ENCODE data around the gene SUN2.
"Not testable (repeated sequence)": the region's sequence is repeated elsewhere in the genome, so short reads cannot be mapped to it uniquely, and the experiment has no call there.

Gene SUN2

GRCh38 chr22:38755911-38756532, at the start of gene SUN2:
TSS of gene SUN2 (minus strand) at chr22:38755998. CDS start at chr22:38752628, 3,370 bp downstream.
- DNase-seq: peak; percentile 95

- not testable (repeated sequence) for DNase-seq
These were observed 49.3 kb upstream of the SUN2 start for GRCh38 chr22:38805041-38805593.

- no peak for DNase-seq
These were observed 46.9 kb upstream of the SUN2 start for GRCh38 chr22:38802671-38803121.

- no peak for DNase-seq
These were observed 43.6 kb upstream of the SUN2 start for GRCh38 chr22:38799265-38800002.

GRCh38 chr22:38798496-38798895, 42.7 kb upstream of the SUN2 start:
- no peak for DNase-seq

- DNase-seq: no peak
These were observed 40.6 kb upstream of the SUN2 start for GRCh38 chr22:38796262-38796957.

- no peak for DNase-seq
These were observed 39.8 kb upstream of the SUN2 start for GRCh38 chr22:38795569-38795968.

- peak; percentile 90 to 92 for DNase-seq
These were observed 38.1 kb upstream of the SUN2 start, which contains the start of gene DNAL4 for GRCh38 chr22:38793721-38794466. TSS of gene DNAL4 (minus strand) at chr22:38794143. CDS start at chr22:38782731, 11,412 bp downstream.

GRCh38 chr22:38793317-38793716, 37.5 kb upstream of the SUN2 start:
- no peak for DNase-seq

GRCh38 chr22:38792833-38793232, 37.0 kb upstream of the SUN2 start:
- DNase-seq: no peak

GRCh38 chr22:38789606-38790005, 33.8 kb upstream of the SUN2 start:
- no peak for DNase-seq

GRCh38 chr22:38788846-38789245, 33.0 kb upstream of the SUN2 start:
- DNase-seq: no peak

GRCh38 chr22:38788021-38788816, 32.4 kb upstream of the SUN2 start:
- no peak for DNase-seq

- DNase-seq: no peak
These were observed 30.8 kb upstream of the SUN2 start for GRCh38 chr22:38786631-38787030.

- no peak for DNase-seq
These were observed 29.1 kb upstream of the SUN2 start for GRCh38 chr22:38784856-38785255.

GRCh38 chr22:38784035-38784434, 28.2 kb upstream of the SUN2 start:
- no peak for DNase-seq

GRCh38 chr22:38783095-38783615, 27.4 kb upstream of the SUN2 start:
- no peak for DNase-seq

GRCh38 chr22:38782402-38783094, 26.8 kb upstream of the SUN2 start:
- no peak for DNase-seq

- no peak for DNase-seq
These were observed 25.2 kb upstream of the SUN2 start for GRCh38 chr22:38781033-38781432.

GRCh38 chr22:38777087-38777671, 21.4 kb upstream of the SUN2 start:
- DNase-seq: no peak

- DNase-seq: no peak
These were observed 20.3 kb upstream of the SUN2 start for GRCh38 chr22:38776086-38776485.

Measured in activated CD4-positive, alpha-beta T cell treated with anti-CD3 and anti-CD28 coated beads for 4 hours (primary cell).